Measurements from ENCODE around the gene CHST10. TPM values are rescaled to one million over a fixed set of nuclear protein-coding genes. Genes with fewer than 3 reads are reported as not detected.
A peak's percentile ranks its signal among the peaks of the same experiment; 100 is the strongest.
"Not testable (repeated sequence)": the region's sequence is repeated elsewhere in the genome, so short reads cannot be mapped to it uniquely, and the experiment has no call there.

The CHST10 gene
- total RNA-seq, 2 experiments from 2014 or later: 6.2 to 8.5 TPM

DNA sequence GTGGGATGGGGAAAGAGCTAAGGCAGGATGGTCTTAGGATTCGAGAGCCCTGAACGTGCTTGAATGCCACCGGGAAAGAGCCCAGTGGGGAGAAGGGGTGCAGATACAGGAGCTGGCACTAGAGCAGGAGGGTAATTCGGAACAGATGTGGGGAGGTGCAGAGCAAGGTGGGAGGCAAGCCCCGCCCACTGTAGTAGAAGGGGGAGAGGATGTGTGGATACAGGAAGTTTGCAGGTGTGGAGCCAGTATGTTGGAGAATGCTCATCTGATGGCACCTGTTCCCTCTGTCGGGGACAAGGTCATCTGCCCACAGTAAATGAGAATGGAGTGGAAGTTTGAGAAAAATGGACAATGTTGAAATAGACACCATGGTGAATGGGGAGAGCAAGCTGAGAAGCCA, 28.8 kb downstream of the CHST10 start:
- CTCF ChIA-PET: interaction anchor here (2.3 to 2.5 kb wide), 2 partner anchors 8 to 126 kb away, joined by 8 to 16 read pairs; no protein-coding TSS in a partner anchor
- POLR2A ChIA-PET: no interaction called here
- H3K36me3 Mint-ChIP-seq (ENCODE audit: low read depth): no peaks in the 10 kb centered on the region

DNA sequence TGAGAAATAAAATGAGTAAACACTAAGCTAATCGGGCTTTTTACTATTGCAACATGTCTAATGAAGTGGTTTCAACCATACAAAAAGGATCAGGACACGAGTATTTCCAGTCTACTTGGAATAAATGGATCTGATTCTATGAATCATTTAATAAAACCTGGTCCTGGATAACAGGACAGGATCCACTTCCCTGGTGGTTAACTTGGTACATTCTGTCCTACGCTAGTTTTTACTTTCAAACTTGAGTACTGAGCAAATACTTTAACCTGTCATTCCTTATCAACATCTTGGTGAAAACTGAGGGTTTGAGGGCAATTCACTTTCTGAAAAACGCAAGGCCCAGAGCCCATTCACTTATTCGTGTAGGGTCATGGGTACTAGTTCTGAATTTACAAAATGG, 33.5 kb downstream of the CHST10 start:
- POLR2A ChIA-PET: no interaction called here
- DNase-seq (no peak), ATAC-seq (no peak)
- CTCF ChIA-PET: interaction anchor here (10.1 kb wide), 1 partner anchor 121 kb away, joined by 227 read pairs; no protein-coding TSS in a partner anchor
- no peaks in the 10 kb centered on the region for H3K36me3 Mint-ChIP-seq (ENCODE audit: low read depth)
- no peaks in the 10 kb centered on the region for H3K27me3 Mint-ChIP-seq (ENCODE audit: low read depth)
- no peaks in the 10 kb centered on the region for H3K9me3 Mint-ChIP-seq (ENCODE audit: insufficient read depth)
- H3K4me3 Mint-ChIP-seq: no peak overlapping the region
- H3K27ac Mint-ChIP-seq: no peak overlapping the region
- peaks cover 3% of the 10 kb centered on the region for H3K4me1 Mint-ChIP-seq (ENCODE audit: low read depth)

More for the DNA sequence above, 28.8 kb downstream of the CHST10 start:
- ATAC-seq: no peak
- DNase-seq: no peak
- no peaks in the 10 kb centered on the region for H3K9me3 Mint-ChIP-seq (ENCODE audit: insufficient read depth)
- no peak overlapping the region for H3K4me3 Mint-ChIP-seq
- no peak overlapping the region for H3K27ac Mint-ChIP-seq
- H3K4me1 Mint-ChIP-seq (ENCODE audit: low read depth): no peaks in the 10 kb centered on the region
- H3K27me3 Mint-ChIP-seq (ENCODE audit: low read depth): no peaks in the 10 kb centered on the region

DNA sequence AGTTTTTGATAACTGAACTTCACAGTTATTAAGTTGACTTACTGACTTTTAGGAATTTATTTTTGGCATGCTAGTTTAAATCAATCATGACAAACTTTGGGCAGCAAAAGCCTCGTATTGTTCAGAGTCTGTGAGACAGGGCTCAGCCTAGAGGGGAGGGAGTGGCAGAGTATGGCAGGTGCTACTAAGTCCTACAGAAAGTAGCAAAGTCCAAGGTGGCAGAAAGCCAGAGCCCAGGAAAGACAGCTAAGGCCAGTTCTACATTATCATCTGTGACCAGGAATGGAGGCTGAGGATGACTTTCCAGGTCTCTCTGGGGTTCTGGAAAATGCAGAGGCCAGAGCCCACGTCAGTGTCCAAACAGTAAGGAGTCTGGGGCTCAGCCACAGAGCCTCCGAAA, 34.2 kb downstream of the CHST10 start:
- no peak for DNase-seq
- ChIA-PET POLR2A (no interaction called here), CTCF (interaction anchor here (1.1 to 10.1 kb wide), 2 partner anchors 11 to 120 kb away, joined by 3 to 227 read pairs; no protein-coding TSS in a partner anchor)
- no peaks in the 10 kb centered on the region for H3K9me3 Mint-ChIP-seq (ENCODE audit: insufficient read depth)
- no peak for ATAC-seq
- peaks cover 3% of the 10 kb centered on the region for H3K4me1 Mint-ChIP-seq (ENCODE audit: low read depth)
- H3K4me3 Mint-ChIP-seq: no peak overlapping the region
- no peaks in the 10 kb centered on the region for H3K36me3 Mint-ChIP-seq (ENCODE audit: low read depth)
- H3K27ac Mint-ChIP-seq: no peak overlapping the region
- H3K27me3 Mint-ChIP-seq (ENCODE audit: low read depth): no peaks in the 10 kb centered on the region

DNA sequence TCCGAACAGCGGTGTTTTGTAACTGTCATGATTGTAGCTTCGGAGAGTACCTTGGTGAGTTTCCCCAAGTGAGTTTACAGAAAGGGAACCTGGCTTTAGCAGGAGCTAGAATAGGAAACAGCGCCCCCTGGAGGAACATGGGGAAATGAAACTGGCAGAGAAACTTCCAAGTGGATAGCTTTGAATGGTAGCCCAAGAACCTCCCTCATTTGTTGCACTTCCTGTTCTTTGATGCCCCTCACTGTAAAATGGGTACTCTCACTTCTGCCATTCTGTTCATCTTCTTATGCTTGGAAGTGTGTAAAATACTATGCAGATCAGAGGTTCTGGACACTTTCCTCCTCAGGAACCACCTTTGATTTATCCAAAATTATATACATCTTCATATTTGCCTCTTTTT, 36.2 kb downstream of the CHST10 start:
- CTCF ChIA-PET: interaction anchor here (0.6 to 10.1 kb wide), 34 partner anchors 9 to 821 kb away, joined by 3 to 227 read pairs (median 4); partner anchors contain the start of gene CHST10
- ATAC-seq: peak; percentile 60

DNA sequence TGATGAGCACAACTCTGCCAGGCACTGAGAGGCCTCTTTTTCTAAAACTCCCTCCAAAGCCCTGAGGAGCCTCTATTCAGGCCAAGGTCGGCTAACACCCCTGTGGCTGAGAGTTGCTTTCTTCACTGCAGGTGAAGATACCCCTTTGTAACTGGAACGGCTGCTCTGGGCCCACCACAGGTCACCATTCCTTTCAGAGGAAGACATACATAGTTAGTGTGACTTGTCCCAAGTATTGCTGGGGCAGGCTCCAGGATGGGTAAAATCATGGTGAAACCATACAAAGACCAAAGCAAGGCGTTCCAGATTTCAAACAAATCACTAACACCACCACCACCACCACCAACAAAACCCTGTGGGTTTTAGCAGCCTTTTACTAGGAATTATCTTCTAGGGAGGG, 36.8 kb downstream of the CHST10 start:
- ChIA-PET POLR2A (interaction anchor here (0.9 kb wide), 1 partner anchor 118 kb away, joined by 4 read pairs; no protein-coding TSS in a partner anchor), CTCF (interaction anchor here (0.8 to 10.1 kb wide), 32 partner anchors 9 to 820 kb away, joined by 3 to 227 read pairs (median 4); partner anchors contain the start of gene CHST10)
- H3K9me3 Mint-ChIP-seq (ENCODE audit: insufficient read depth): no peaks in the 10 kb centered on the region
- no peak overlapping the region for H3K27ac Mint-ChIP-seq
- peaks cover 3% of the 10 kb centered on the region for H3K4me1 Mint-ChIP-seq (ENCODE audit: low read depth)
- H3K4me3 Mint-ChIP-seq: no peak overlapping the region
- H3K27me3 Mint-ChIP-seq (ENCODE audit: low read depth): no peaks in the 10 kb centered on the region
- H3K36me3 Mint-ChIP-seq (ENCODE audit: low read depth): no peaks in the 10 kb centered on the region
- ATAC-seq: no peak
- no peak for DNase-seq

More for the DNA sequence above, 36.2 kb downstream of the CHST10 start:
- no peaks in the 10 kb centered on the region for H3K27me3 Mint-ChIP-seq (ENCODE audit: low read depth)
- POLR2A ChIA-PET: interaction anchor here (0.9 kb wide), 1 partner anchor 118 kb away, joined by 4 read pairs; no protein-coding TSS in a partner anchor
- H3K4me3 Mint-ChIP-seq: no peak overlapping the region
- H3K9me3 Mint-ChIP-seq (ENCODE audit: insufficient read depth): no peaks in the 10 kb centered on the region
- DNase-seq: peak; percentile 84
- no peak overlapping the region for H3K27ac Mint-ChIP-seq
- peaks cover 3% of the 10 kb centered on the region for H3K4me1 Mint-ChIP-seq (ENCODE audit: low read depth)
- no peaks in the 10 kb centered on the region for H3K36me3 Mint-ChIP-seq (ENCODE audit: low read depth)

DNA sequence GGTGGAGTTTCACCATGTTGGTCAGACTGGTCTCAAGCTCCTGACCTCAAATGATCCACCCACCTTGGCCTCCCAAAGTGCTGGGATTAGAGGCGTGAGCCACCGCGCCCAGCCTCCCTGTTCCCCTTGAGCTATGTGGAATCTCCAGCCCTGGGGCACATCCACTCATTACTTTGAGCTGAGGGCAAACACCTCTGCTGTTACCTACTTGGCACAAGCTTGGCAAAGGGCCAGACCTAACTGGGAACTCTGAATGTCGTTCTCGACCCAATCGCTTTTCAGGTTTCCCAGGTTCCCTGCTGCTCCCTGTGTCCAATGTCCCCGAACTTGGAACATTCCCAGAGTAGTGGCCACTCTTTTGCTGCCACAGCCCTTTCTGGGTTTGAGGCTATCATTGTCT, 40.6 kb downstream of the CHST10 start:
- Mint-ChIP-seq H3K9me3 (ENCODE audit: insufficient read depth) (peaks cover 3% of the 10 kb centered on the region), H3K36me3 (ENCODE audit: low read depth) (no peaks in the 10 kb centered on the region), H3K27ac (no peak overlapping the region), H3K27me3 (ENCODE audit: low read depth) (peaks cover 15% of the 10 kb centered on the region), H3K4me3 (no peak overlapping the region), H3K4me1 (ENCODE audit: low read depth) (peaks cover 3% of the 10 kb centered on the region)
- CTCF ChIA-PET: interaction anchor here (10.1 kb wide), 1 partner anchor 114 kb away, joined by 227 read pairs; no protein-coding TSS in a partner anchor
- DNase-seq: no peak
- ATAC-seq: no peak
- POLR2A ChIA-PET: no interaction called here

DNA sequence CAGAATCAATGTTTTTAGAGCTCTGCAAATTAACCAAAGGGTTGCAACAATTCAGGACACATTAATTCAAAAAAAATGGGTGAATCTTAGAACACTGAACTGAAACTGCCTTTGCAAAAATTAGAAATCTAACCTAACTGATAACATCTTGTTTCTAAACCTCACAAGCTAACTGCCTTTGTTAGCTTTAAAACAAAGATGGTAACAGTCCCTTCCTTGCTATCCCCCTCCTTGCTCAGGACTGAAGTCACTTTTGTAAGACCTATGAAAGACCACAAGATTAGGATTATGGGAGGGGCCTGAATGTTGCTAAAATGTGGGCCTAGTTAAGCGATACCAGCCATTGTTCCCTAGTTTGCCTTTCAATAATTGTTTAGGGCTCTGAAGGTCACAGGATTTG, 50.3 kb downstream of the CHST10 start:
- H3K4me3 Mint-ChIP-seq: no peak overlapping the region
- CTCF ChIA-PET: interaction anchor here (0.9 to 2.8 kb wide), 5 partner anchors 14 to 105 kb away, joined by 3 to 16 read pairs (median 5); no protein-coding TSS in a partner anchor
- H3K27ac Mint-ChIP-seq: no peak overlapping the region
- ATAC-seq: no peak
- H3K9me3 Mint-ChIP-seq (ENCODE audit: insufficient read depth): peaks cover 27% of the 10 kb centered on the region
- POLR2A ChIA-PET: interaction anchor here (0.6 kb wide), 1 partner anchor 50 kb away, joined by 3 read pairs; the partner anchor contains the start of gene CHST10
- H3K27me3 Mint-ChIP-seq (ENCODE audit: low read depth): peaks cover 15% of the 10 kb centered on the region
- no peaks in the 10 kb centered on the region for H3K36me3 Mint-ChIP-seq (ENCODE audit: low read depth)
- DNase-seq: no peak
- peaks cover 5% of the 10 kb centered on the region for H3K4me1 Mint-ChIP-seq (ENCODE audit: low read depth)

DNA sequence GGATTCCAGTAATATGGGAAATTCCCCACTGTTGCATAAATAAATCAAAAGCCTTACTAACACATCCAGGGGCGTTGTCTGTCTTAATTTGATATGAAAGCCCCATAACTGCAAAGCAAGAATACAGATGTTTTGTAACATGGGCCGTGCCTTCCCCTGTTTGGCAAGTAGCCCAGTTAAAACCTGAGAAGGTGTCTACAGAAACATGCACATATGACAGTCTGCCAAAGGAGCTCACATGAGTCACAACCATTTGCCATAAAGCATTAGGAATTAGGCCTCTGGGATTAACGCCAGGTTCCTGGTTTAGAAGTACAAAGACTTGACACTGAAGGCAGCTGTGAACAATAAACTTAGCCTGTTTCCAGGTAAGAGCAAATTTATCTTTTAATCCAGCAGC, 52.0 kb downstream of the CHST10 start:
- CTCF ChIA-PET: interaction anchor here (1.8 kb wide), 1 partner anchor 103 kb away, joined by 7 read pairs; no protein-coding TSS in a partner anchor
- ATAC-seq: no peak
- no peak overlapping the region for H3K27ac Mint-ChIP-seq
- no peak for DNase-seq
- no peak overlapping the region for H3K4me3 Mint-ChIP-seq
- H3K27me3 Mint-ChIP-seq (ENCODE audit: low read depth): peaks cover 8% of the 10 kb centered on the region
- POLR2A ChIA-PET: no interaction called here
- peaks cover 17% of the 10 kb centered on the region for H3K9me3 Mint-ChIP-seq (ENCODE audit: insufficient read depth)
- no peaks in the 10 kb centered on the region for H3K36me3 Mint-ChIP-seq (ENCODE audit: low read depth)
- peaks cover 5% of the 10 kb centered on the region for H3K4me1 Mint-ChIP-seq (ENCODE audit: low read depth)

DNA sequence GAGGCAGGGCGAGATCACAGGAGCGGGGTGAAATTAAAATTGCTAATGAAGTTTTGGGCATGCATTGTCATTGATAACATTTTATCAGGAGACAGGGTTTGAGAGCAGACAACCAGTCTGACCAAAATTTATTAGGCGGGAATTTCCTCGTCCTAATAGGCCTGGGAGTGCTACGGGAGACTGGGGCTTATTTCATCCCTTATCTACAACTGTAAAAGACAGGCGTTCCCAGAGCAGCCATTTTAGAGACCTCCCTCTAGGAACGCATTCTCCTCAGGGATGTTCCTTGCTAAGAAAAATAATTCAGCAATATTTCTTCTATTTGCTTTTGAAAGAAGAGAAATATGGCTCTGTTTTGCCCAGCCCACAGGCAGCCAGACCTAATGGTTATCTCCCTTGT, 55.2 kb downstream of the CHST10 start:
- H3K4me1 Mint-ChIP-seq (ENCODE audit: low read depth); H3K27me3 Mint-ChIP-seq (ENCODE audit: low read depth); ATAC-seq; CTCF ChIA-PET; H3K36me3 Mint-ChIP-seq (ENCODE audit: low read depth); DNase-seq; H3K4me3 Mint-ChIP-seq; POLR2A ChIA-PET; H3K27ac Mint-ChIP-seq: not testable (repeated sequence)
- H3K9me3 Mint-ChIP-seq (ENCODE audit: insufficient read depth): peaks cover 12% of the 10 kb centered on the region

DNA sequence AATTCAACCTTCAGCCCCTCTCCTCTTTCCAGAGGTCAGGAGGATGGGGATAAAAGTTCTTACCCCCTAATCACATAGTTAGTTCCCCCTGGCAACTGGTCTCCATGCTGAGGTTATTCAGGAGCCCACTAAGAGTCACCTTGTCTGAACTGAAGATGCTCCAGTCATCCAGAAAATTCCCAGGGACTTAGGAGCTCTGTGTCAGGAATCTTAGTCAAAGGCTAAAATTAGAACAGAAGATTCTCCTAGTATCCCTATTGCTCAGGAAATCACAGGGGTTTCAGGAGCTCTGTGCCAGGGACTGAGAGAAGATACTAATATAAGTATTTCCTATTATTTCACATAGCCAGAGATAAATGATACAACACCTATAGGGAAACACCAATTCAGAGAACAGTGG, 57.9 kb downstream of the CHST10 start:
- no peaks in the 10 kb centered on the region for H3K4me1 Mint-ChIP-seq (ENCODE audit: low read depth)
- no peak overlapping the region for H3K4me3 Mint-ChIP-seq
- peaks cover 16% of the 10 kb centered on the region for H3K27me3 Mint-ChIP-seq (ENCODE audit: low read depth)
- ChIA-PET POLR2A (no interaction called here), CTCF (interaction anchor here (0.9 kb wide), 1 partner anchor 22 kb away, joined by 4 read pairs; no protein-coding TSS in a partner anchor)
- no peak overlapping the region for H3K27ac Mint-ChIP-seq
- H3K36me3 Mint-ChIP-seq (ENCODE audit: low read depth): no peaks in the 10 kb centered on the region
- ATAC-seq (no peak), DNase-seq (no peak)
- H3K9me3 Mint-ChIP-seq (ENCODE audit: insufficient read depth): peaks cover 12% of the 10 kb centered on the region

DNA sequence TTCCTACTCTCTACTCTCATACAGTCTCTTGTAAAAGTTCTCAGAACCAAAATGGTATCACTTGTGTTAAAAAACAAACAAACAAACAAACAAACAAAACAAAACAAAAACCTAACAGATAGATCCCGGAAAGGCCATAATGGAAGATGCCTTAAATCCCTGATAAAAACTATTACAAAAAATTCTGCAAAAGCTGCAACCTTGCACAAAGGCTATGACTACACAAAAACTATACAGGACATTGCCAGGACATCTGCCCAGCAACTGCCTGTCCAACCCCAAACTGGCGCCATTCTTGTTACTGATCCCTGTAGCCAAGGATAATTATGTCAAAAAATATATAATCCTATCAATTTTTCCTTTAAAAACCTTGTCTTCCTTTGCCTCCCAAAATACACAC, 58.9 kb downstream of the CHST10 start:
- Mint-ChIP-seq H3K9me3 (ENCODE audit: insufficient read depth) (peaks cover 12% of the 10 kb centered on the region), H3K36me3 (ENCODE audit: low read depth) (no peaks in the 10 kb centered on the region), H3K4me1 (ENCODE audit: low read depth) (no peaks in the 10 kb centered on the region), H3K27me3 (ENCODE audit: low read depth) (peaks cover 19% of the 10 kb centered on the region), H3K27ac (no peak overlapping the region), H3K4me3 (no peak overlapping the region)
- CTCF ChIA-PET: no interaction called here
- ATAC-seq (no peak), DNase-seq (no peak)
- POLR2A ChIA-PET: no interaction called here

DNA sequence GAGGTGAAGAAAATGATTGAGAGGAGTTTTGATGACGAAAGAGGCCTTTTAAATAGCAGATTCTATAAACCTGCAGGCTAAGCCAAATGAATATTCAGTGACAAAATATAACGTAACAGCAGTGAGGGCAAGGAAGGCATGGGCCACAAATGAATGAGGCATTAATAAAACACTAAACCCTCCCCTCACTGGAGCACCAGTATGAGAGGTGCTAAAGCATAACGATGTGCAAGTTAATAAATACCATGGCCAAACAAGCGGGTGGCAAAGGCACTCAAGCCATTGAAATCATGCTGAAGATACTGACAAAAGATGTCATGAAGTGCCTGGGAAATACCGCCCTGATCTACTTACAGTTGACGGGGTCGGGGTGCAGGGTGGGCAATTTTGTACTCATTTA, 64.9 kb downstream of the CHST10 start:
- H3K27ac Mint-ChIP-seq: no peak overlapping the region
- H3K36me3 Mint-ChIP-seq (ENCODE audit: low read depth): no peaks in the 10 kb centered on the region
- ChIA-PET POLR2A (no interaction called here), CTCF (no interaction called here)
- H3K4me3 Mint-ChIP-seq: no peak overlapping the region
- DNase-seq (no peak), ATAC-seq (no peak)
- no peaks in the 10 kb centered on the region for H3K9me3 Mint-ChIP-seq (ENCODE audit: insufficient read depth)
- peaks cover 20% of the 10 kb centered on the region for H3K27me3 Mint-ChIP-seq (ENCODE audit: low read depth)
- H3K4me1 Mint-ChIP-seq (ENCODE audit: low read depth): no peaks in the 10 kb centered on the region
